GM06990 (cell line): ENCODE data around the gene OR5M8.

Source experiments
- DNase-seq: peaks from one replicate; pipeline ENCODE4 v3.0.0-alpha.2; 2011; ENCODE audit not compliant: insufficient read length; ENCODE audit errors: extremely low read depth
- H3K27me3 ChIP-seq: replicated peaks from 2 replicates; pipeline ENCODE4 v1.6.0; 2011; ENCODE audit warnings: low read length; ENCODE audit not compliant: control insufficient read depth, insufficient read depth
- H3K36me3 ChIP-seq: 2 replicates; pipeline ENCODE4 v1.5.1; 2011; ENCODE audit warnings: low read length; ENCODE audit not compliant: control insufficient read depth, insufficient read depth
- H3K4me3 ChIP-seq: replicated peaks from 2 replicates; pipeline ENCODE4 v1.5.1; 2011; ENCODE audit warnings: low read depth, mild to moderate bottlenecking, control low read depth, low read length
- TF ChIP-seq, protein P1 (sequence below): IDR thresholded peaks from 2 replicates; pipeline ENCODE4 v1.5.1; 2011; ENCODE audit warnings: low read length, control low read depth, mild to moderate bottlenecking, inconsistent platforms; ENCODE audit not compliant: insufficient read depth, poor library complexity, severe bottlenecking

The OR5M8 gene

DNA sequence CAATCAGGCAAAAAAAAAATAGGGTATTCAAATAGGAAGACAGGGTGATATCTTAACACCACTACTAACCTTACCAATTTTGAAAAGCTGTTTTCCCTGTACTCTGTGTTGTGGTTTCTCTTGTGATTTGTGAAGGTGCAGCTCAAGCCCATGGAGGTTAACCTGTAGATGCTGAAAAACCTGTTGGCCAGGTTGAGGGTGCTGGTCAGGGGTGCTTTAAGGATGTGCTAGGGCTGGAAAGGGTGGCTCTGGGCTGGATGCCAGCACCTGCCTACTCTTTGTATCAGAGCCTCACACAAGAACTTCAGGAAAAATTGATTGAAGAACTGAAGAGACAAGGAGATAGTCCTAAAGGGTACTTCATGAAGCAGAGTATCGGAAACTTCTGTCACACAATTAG lies 18.3 kb upstream of the OR5M8 start:
- DNase-seq = no peak
- H3K36me3 ChIP-seq = no peaks in the 10 kb centered on the region
- no peak overlapping the region for H3K4me3 ChIP-seq
- no peaks in the 10 kb centered on the region for H3K27me3 ChIP-seq
- TF ChIP-seq, protein P1, sequence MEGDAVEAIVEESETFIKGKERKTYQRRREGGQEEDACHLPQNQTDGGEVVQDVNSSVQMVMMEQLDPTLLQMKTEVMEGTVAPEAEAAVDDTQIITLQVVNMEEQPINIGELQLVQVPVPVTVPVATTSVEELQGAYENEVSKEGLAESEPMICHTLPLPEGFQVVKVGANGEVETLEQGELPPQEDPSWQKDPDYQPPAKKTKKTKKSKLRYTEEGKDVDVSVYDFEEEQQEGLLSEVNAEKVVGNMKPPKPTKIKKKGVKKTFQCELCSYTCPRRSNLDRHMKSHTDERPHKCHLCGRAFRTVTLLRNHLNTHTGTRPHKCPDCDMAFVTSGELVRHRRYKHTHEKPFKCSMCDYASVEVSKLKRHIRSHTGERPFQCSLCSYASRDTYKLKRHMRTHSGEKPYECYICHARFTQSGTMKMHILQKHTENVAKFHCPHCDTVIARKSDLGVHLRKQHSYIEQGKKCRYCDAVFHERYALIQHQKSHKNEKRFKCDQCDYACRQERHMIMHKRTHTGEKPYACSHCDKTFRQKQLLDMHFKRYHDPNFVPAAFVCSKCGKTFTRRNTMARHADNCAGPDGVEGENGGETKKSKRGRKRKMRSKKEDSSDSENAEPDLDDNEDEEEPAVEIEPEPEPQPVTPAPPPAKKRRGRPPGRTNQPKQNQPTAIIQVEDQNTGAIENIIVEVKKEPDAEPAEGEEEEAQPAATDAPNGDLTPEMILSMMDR = no peak

DNA sequence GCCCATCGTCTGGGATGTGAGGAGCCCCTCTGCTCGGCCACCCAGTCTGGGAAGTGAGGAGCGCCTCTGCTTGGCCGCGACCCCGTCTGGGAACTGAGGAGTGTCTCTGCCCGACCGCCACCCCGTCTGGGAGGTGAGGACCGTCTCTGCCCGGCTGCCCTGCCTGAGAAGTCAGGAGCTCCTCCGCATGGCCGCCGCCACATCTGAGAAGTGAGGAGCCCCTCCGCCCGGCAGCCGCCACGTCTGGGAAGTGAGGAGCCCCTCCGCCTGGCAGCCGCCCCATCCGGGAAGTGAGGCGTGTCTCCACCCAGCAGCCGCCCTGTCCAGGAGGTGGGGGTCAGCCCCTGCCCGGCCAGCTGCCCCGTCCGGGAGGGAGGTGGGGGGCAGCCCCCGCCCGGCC lies 5.8 kb upstream of the OR5M8 start:
- DNase-seq = no peak
- no peaks in the 10 kb centered on the region for H3K27me3 ChIP-seq
- TF ChIP-seq, protein P1 = no peak
- no peaks in the 10 kb centered on the region for H3K36me3 ChIP-seq
- H3K4me3 ChIP-seq = no peak overlapping the region

DNA sequence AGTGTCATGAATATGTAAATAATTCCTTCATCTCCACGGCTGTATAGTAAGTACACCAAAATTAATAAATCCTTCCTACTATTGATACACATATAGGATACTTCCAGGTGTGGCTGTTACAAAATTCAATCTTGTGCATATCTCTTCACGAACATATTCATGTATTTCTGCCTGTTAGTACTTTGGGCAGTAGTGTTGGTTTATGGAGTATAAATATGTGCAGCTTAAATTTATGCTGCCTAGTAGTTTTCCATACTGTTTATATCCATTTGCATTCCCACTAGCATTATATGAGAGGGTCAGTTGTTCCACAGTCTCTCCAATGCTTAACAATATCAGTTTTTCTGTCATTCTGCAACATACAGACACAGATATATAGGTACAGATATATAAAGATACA lies 3.9 kb upstream of the OR5M8 start:
- DNase-seq = no peak

DNA sequence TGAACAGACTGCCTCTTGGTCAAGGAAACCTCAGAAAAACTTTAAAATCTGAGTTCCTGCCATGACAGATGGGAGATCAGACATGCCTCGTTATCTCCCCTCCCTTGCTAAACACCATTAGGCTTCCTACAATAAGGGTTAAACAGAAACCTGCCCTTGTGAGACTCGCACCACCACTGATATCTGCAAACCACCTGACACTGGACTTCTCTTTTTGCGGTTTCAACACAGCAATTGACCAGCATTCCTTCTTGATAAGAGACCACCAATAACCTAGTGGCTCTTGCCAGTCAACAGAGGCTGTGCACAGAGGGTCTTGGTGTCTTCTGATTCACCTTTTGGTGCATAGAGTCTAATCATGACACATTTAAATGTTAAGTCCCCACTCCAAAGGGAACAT lies 4.4 kb downstream of the OR5M8 start:
- Histone ChIP-seq H3K4me3 (no peak overlapping the region), H3K27me3 (no peaks in the 10 kb centered on the region), H3K36me3 (no peaks in the 10 kb centered on the region)
- DNase-seq = no peak
- TF ChIP-seq, protein P1 = no peak

More for the DNA sequence above, 3.9 kb upstream of the OR5M8 start:
- H3K36me3 ChIP-seq = no peaks in the 10 kb centered on the region
- TF ChIP-seq, protein P1 = no peak
- no peaks in the 10 kb centered on the region for H3K27me3 ChIP-seq
- no peak overlapping the region for H3K4me3 ChIP-seq

DNA sequence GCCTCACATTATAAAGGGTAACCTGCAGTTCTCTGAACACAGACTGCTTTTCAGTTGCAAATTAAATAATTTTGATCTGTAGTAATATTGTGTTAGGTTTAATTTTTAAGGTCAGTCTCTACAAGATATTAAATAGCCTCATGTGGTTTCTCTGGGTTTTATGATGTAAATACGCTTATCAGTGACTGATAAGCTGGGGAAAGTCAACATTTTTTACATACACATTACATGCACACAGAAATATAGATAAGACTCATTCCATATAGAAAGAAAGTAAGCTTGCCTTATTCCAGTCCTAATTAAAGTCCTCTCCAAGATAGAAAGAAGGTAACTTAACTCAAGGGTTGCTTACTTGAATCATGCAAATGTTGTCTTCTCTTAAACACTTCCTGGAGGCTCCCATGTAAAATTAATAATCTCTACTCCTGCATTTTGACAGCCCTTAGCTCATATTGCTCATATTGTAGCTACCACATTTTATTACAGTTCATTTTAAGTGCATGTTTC lies 16.4 kb downstream of the OR5M8 start:
- Histone ChIP-seq H3K4me3 (no peak overlapping the region), H3K36me3 (no peaks in the 10 kb centered on the region), H3K27me3 (no peaks in the 10 kb centered on the region)
- TF ChIP-seq, protein P1 = no peak
- DNase-seq = no peak

DNA sequence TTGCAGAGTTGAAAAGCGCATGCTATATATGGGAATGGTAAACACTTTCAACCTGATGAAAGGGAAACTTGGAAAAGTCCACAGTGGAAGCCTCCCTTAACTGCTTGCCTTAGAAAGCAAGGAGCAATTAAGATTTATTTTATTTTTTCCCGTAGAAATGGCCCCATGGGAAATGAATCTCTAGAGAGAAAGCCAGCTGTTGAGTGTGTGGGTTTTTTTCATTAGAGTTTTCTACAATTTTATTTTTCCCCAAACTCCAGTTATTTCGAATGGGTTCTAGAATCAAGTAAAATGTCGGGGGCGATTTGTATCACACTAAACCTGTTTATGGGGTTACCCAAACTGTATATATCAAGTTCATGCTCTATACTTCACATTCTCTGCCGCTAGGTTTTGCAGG lies 17.9 kb downstream of the OR5M8 start, which contains the start of gene OR5M3:
Gene OR5M3, minus strand, starts transcription at position 101 of the 400 bp plus-strand sequence. CDS start 2,855 bp downstream, outside the sequence.
- Histone ChIP-seq H3K36me3 (no peaks in the 10 kb centered on the region), H3K4me3 (no peak within 1 kb of the TSS), H3K27me3 (no peaks in the 10 kb centered on the region)
- no peak for DNase-seq
- TF ChIP-seq, protein P1 = no peak
